Osteocyte (in vitro differentiated cells): ENCODE measurements around the gene MYOD1. TPM values are rescaled to one million over a fixed set of nuclear protein-coding genes. Genes with fewer than 3 reads are reported as not detected.

Experiments
- DNase-seq: peaks from one replicate; pipeline ENCODE4 v3.0.0; 2021; ENCODE audit warnings: mixed read lengths; ENCODE audit not compliant: unreplicated experiment; ENCODE audit errors: extremely low spot score
- H3K27ac Mint-ChIP-seq: one replicate; pipeline ENCODE4 v1.8.0; 2021; ENCODE audit warnings: mild to moderate bottlenecking, mixed read lengths; ENCODE audit not compliant: unreplicated experiment
- H3K27me3 Mint-ChIP-seq: one replicate; pipeline ENCODE4 v1.8.0; 2021; ENCODE audit warnings: mixed read lengths; ENCODE audit not compliant: unreplicated experiment
- H3K36me3 Mint-ChIP-seq: one replicate; pipeline ENCODE4 v1.8.0; 2021; ENCODE audit warnings: mixed read lengths; ENCODE audit not compliant: unreplicated experiment
- H3K4me1 Mint-ChIP-seq: one replicate; pipeline ENCODE4 v1.8.0; 2021; ENCODE audit warnings: mixed read lengths; ENCODE audit not compliant: unreplicated experiment
- H3K4me3 Mint-ChIP-seq: one replicate; pipeline ENCODE4 v1.8.0; 2021; ENCODE audit warnings: mild to moderate bottlenecking, moderate library complexity, mixed read lengths; ENCODE audit not compliant: unreplicated experiment
- H3K9me3 Mint-ChIP-seq: one replicate; pipeline ENCODE4 v1.8.0; 2021; ENCODE audit warnings: mixed read lengths; ENCODE audit not compliant: unreplicated experiment
- long read RNA-seq: library from polyadenylated mRNA; unstranded; transcript quantifications from one replicate; pipeline ENCODE4 v2.0.0, GENCODE V29; 2021
- total RNA-seq: library from RNA; stranded (reverse); gene quantifications from 2 replicates; pipeline ENCODE4 v1.2.1, GENCODE V29; 2021
- TF ChIP-seq, protein P1 (sequence below): fragments of 200-600 bp; sonication (generic); IDR thresholded peaks from 2 replicates; pipeline ENCODE4 v1.5.0; 2021; ENCODE audit warnings: antibody characterized with exemption, mild to moderate bottlenecking, moderate library complexity

The MYOD1 gene
- total RNA-seq = not detected in 2 replicates
- long read RNA-seq = 0 reads

DNA sequence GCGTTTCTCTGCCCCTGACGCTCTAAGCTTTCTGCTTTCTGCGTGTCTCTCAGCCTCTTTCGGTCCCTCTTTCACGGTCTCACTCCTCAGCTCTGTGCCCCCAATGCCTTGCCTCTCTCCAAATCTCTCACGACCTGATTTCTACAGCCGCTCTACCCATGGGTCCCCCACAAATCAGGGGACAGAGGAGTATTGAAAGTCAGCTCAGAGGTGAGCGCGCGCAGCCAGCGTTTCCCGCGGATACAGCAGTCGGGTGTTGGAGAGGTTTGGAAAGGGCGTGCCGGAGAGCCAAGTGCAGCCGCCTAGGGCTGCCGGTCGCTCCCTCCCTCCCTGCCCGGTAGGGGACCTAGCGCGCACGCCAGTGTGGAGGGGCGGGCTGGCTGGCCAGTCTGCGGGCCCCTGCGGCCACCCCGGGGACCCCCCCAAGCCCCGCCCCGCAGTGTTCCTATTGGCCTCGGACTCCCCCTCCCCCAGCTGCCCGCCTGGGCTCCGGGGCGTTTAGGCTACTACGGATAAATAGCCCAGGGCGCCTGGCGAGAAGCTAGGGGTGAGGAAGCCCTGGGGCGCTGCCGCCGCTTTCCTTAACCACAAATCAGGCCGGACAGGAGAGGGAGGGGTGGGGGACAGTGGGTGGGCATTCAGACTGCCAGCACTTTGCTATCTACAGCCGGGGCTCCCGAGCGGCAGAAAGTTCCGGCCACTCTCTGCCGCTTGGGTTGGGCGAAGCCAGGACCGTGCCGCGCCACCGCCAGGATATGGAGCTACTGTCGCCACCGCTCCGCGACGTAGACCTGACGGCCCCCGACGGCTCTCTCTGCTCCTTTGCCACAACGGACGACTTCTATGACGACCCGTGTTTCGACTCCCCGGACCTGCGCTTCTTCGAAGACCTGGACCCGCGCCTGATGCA is at the start of gene MYOD1:
Gene MYOD1 (plus strand): TSS at position 544 of the 910 bp plus-strand sequence. CDS start 212 bp downstream, at position 756.
- no peak for DNase-seq
- Mint-ChIP-seq H3K27me3 (peaks cover 48% of the 10 kb centered on the region), H3K9me3 (no peaks in the 10 kb centered on the region), H3K4me3 (no peak within 1 kb of the TSS), H3K36me3 (no peaks in the 10 kb centered on the region), H3K27ac (no peak within 1 kb of the TSS), H3K4me1 (peaks cover 8% of the 10 kb centered on the region)
- TF ChIP-seq, protein P1, sequence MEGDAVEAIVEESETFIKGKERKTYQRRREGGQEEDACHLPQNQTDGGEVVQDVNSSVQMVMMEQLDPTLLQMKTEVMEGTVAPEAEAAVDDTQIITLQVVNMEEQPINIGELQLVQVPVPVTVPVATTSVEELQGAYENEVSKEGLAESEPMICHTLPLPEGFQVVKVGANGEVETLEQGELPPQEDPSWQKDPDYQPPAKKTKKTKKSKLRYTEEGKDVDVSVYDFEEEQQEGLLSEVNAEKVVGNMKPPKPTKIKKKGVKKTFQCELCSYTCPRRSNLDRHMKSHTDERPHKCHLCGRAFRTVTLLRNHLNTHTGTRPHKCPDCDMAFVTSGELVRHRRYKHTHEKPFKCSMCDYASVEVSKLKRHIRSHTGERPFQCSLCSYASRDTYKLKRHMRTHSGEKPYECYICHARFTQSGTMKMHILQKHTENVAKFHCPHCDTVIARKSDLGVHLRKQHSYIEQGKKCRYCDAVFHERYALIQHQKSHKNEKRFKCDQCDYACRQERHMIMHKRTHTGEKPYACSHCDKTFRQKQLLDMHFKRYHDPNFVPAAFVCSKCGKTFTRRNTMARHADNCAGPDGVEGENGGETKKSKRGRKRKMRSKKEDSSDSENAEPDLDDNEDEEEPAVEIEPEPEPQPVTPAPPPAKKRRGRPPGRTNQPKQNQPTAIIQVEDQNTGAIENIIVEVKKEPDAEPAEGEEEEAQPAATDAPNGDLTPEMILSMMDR = no peak

DNA sequence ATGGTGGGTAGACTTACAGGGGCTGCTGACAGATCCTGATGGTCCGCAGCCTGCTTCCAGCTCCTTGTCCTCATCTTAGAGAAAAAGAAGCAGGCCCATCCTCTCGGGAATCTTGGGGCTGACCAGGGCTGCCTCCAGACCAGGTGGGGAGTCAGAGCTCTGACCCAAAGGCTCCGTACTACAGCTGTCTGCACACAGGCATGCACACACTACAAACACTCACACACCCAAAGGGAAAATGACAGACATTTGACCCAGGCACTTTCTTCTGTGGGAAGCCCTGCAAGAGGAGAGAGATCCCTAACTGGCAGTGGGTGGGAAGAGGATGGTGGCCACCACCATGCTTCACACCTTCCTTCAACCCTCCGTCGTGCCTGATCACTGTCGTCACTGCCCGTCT is 46.9 kb upstream of the MYOD1 start:
- TF ChIP-seq, protein P1 = no peak
- H3K27me3 Mint-ChIP-seq = peaks cover 6% of the 10 kb centered on the region
- H3K4me3 Mint-ChIP-seq = no peak overlapping the region
- H3K27ac Mint-ChIP-seq = no peak overlapping the region
- no peak for DNase-seq
- no peaks in the 10 kb centered on the region for H3K4me1 Mint-ChIP-seq
- H3K9me3 Mint-ChIP-seq = peaks cover 12% of the 10 kb centered on the region
- no peaks in the 10 kb centered on the region for H3K36me3 Mint-ChIP-seq

DNA sequence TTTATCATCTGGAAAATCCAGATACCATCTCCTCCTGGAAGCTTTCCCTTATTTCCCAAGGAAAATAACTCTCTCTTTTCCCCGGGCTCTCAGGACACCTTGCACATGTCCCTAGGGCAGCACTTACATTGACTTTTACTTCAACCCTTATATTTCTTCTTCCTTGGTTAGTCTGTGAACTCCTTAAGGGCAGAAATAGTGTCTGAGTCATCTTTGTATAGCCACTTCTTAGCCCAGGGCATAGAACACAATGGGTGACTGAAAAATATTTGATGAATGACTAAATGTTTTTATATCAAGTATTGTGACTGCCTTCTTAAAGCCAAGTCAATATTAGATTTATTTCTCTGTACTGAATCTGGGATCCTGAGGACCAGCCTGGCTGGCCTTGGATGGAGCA is 45.4 kb upstream of the MYOD1 start:
- Mint-ChIP-seq H3K27me3 (peaks cover 6% of the 10 kb centered on the region), H3K4me3 (no peak overlapping the region), H3K9me3 (peaks cover 12% of the 10 kb centered on the region), H3K27ac (no peak overlapping the region), H3K36me3 (no peaks in the 10 kb centered on the region), H3K4me1 (no peaks in the 10 kb centered on the region)
- TF ChIP-seq, protein P1 = no peak
- DNase-seq = no peak

GRCh38 chr11:17682848-17683247 is 36.5 kb upstream of the MYOD1 start:
- Mint-ChIP-seq H3K36me3 (no peaks in the 10 kb centered on the region), H3K27me3 (peaks cover 4% of the 10 kb centered on the region), H3K27ac (no peak overlapping the region), H3K9me3 (no peaks in the 10 kb centered on the region), H3K4me3 (no peak overlapping the region), H3K4me1 (no peaks in the 10 kb centered on the region)
- TF ChIP-seq, protein P1 = no peak
- DNase-seq = no peak

DNA sequence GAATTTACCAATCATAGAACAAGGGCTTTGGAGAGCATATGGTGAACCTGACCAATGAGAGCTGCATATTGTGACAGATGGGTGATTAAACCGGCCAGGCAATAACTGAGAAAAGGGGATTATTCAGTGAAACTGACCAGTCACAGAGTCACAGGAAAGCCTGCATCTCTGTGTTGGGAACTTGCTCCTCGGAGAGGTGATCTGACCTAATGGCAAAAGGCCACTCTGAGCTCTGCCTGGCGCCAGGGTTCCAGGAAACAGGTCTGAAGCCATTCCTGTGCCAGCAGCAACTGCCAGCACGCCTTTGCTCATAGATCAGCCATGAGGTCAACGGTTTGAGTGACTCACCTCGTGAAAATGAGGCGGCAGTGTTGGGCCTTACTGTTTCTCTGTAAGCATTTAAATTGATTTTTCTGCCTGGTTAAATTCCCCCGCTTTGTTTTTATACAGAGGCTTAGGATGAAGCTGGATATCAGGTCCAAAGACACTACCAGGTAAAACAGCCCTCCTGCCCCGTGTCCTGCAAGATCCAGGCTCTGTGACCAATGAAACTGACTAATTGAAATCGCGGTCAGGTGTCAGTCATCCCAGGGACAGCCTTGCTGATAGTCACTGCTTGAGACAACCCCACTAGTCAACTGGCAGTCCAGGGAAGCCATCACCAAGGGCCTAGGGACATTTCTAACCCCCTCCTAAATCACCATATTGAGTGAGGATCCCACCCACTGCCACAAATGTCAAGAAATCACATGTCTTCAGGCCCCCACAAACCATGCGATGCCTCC is 35.8 kb upstream of the MYOD1 start:
- Mint-ChIP-seq H3K4me3 (no peak overlapping the region), H3K27ac (no peak overlapping the region), H3K27me3 (peaks cover 4% of the 10 kb centered on the region), H3K9me3 (no peaks in the 10 kb centered on the region), H3K4me1 (no peaks in the 10 kb centered on the region), H3K36me3 (no peaks in the 10 kb centered on the region)
- TF ChIP-seq, protein P1 = no peak
- DNase-seq = no peak
